Fibroblast of lung (primary cell): Measurements from ENCODE around the gene RASA2. TPM values are rescaled to one million over a fixed set of nuclear protein-coding genes. Genes with fewer than 3 reads are reported as not detected.

ENCODE experiments used
- DNase-seq, 2 donors: peaks; one replicate each; pipeline versions ENCODE4 v3.0.0 to v3.0.0-alpha.2; 2010; ENCODE audit warnings: low read depth in 2 of 2
- H2AFZ ChIP-seq: 2 replicates; pipeline ENCODE4 v1.5.1; 2012; ENCODE audit warnings: low read length, control low read depth, inconsistent platforms
- H3K27ac ChIP-seq: 2 replicates; pipeline ENCODE4 v1.5.1; 2011; ENCODE audit warnings: low read length, control low read depth; ENCODE audit not compliant: insufficient read depth
- H3K27me3 ChIP-seq: 2 replicates; pipeline ENCODE4 v1.5.1; 2011; ENCODE audit warnings: mild to moderate bottlenecking, low read length; ENCODE audit not compliant: control insufficient read depth, insufficient read depth
- H3K36me3 ChIP-seq: 2 replicates; pipeline ENCODE4 v1.5.1; 2011; ENCODE audit warnings: low read length; ENCODE audit not compliant: control insufficient read depth, insufficient read depth
- H3K4me1 ChIP-seq: 2 replicates; pipeline ENCODE4 v1.5.1; 2011; ENCODE audit warnings: low read length; ENCODE audit not compliant: control insufficient read depth, insufficient read depth; ENCODE audit errors: extremely low read depth
- H3K4me2 ChIP-seq: 2 replicates; pipeline ENCODE4 v1.5.1; 2011; ENCODE audit warnings: low read length, control low read depth; ENCODE audit not compliant: insufficient read depth; ENCODE audit errors: extremely low read depth
- H3K4me3 ChIP-seq, 4 experiments: fragments of 200-600 bp in 1 of 4; sonication (generic) in 1 of 4; replicated peaks in 1 of 4; 2 replicates each; pipeline ENCODE4 v1.5.1; 2011 to 2016; ENCODE audit warnings: low read length in 4 of 4, low read depth in 3 of 4, mild to moderate bottlenecking in 3 of 4, control low read depth in 2 of 4, inconsistent platforms in 1 of 4, mixed read lengths in 1 of 4; ENCODE audit not compliant: insufficient read depth in 1 of 4; ENCODE audit errors: control extremely low read depth in 1 of 4
- H3K79me2 ChIP-seq: 2 replicates; pipeline ENCODE4 v1.5.1; 2012; ENCODE audit warnings: mild to moderate bottlenecking, low read length, inconsistent platforms; ENCODE audit not compliant: control insufficient read depth, insufficient read depth
- H3K9ac ChIP-seq: 2 replicates; pipeline ENCODE4 v1.5.1; 2011; ENCODE audit warnings: mild to moderate bottlenecking, low read length, control low read depth; ENCODE audit not compliant: insufficient read depth
- H3K9me3 ChIP-seq: 2 replicates; pipeline ENCODE4 v1.5.1; 2012; ENCODE audit warnings: low read depth, low read length; ENCODE audit not compliant: control insufficient read depth, insufficient read depth
- H4K20me1 ChIP-seq: 2 replicates; pipeline ENCODE4 v1.5.1; 2011; ENCODE audit warnings: low read length; ENCODE audit not compliant: control insufficient read depth, insufficient read depth; ENCODE audit errors: extremely low read depth
- CTCF ChIP-seq, 2 donors: IDR thresholded peaks in 1 of 2; conservative IDR thresholded peaks in 1 of 2; 1 replicate in 1 of 2; 2 replicates in 1 of 2; pipeline ENCODE4 v1.5.1; 2011 to 2012; ENCODE audit warnings: low read length in 2 of 2, control low read depth in 1 of 2, inconsistent platforms in 1 of 2, low read depth in 1 of 2, mild to moderate bottlenecking in 1 of 2
- EZH2 ChIP-seq: IDR thresholded peaks from 2 replicates; pipeline ENCODE4 v1.5.1; 2012; ENCODE audit warnings: low read length, control low read depth, mild to moderate bottlenecking; ENCODE audit errors: missing control alignments
- polyA plus RNA-seq, 2 donors: library from polyadenylated mRNA; depleted of rRNA in 1 of 2; stranded (reverse) in 1 of 2; unstranded in 1 of 2; fragments of >200 nt; gene quantifications; 2 replicates each; pipeline ENCODE4 v1.2.1, GENCODE V29; 2011 to 2012; ENCODE audit warnings: missing spikeins in 1 of 2
- total RNA-seq: library from RNA; depleted of rRNA; stranded (reverse); fragments of >200 nt; gene quantifications from 2 replicates; pipeline ENCODE4 v1.2.1, GENCODE V29; 2014

The RASA2 gene
- total and polyA plus RNA-seq, 2 donors (not counting 1 experiment from before 2014, with no cell fraction given): 10.0 to 11.4 TPM

- Histone ChIP-seq H3K4me1 (peaks cover 5% of the 10 kb centered on the region), H4K20me1 (no peaks in the 10 kb centered on the region), H3K9me3 (no peaks in the 10 kb centered on the region), H3K4me2 (peak overlapping the region; percentile 5), H3K4me3 (no peak overlapping the region), H3K27me3 (no peaks in the 10 kb centered on the region), H2AFZ (no peak overlapping the region), H3K36me3 (peaks cover 5% of the 10 kb centered on the region), H3K9ac (no peak overlapping the region), H3K79me2 (peaks cover 23% of the 10 kb centered on the region), H3K27ac (peak overlapping the region; percentile 37)
- TF ChIP-seq CTCF (conservative IDR thresholded peaks at IDR 0.05 in 1 of 2, IDR thresholded peaks at IDR 0.05 in 1 of 2; ENCODE audit: low read depth in 1 of 2, low read length in 2 of 2) (no peak), EZH2 (no peak)
- DNase-seq: no peak
Observed at GRCh38 chr3:141449424-141449823, 37.4 kb upstream of the RASA2 start.

DNA sequence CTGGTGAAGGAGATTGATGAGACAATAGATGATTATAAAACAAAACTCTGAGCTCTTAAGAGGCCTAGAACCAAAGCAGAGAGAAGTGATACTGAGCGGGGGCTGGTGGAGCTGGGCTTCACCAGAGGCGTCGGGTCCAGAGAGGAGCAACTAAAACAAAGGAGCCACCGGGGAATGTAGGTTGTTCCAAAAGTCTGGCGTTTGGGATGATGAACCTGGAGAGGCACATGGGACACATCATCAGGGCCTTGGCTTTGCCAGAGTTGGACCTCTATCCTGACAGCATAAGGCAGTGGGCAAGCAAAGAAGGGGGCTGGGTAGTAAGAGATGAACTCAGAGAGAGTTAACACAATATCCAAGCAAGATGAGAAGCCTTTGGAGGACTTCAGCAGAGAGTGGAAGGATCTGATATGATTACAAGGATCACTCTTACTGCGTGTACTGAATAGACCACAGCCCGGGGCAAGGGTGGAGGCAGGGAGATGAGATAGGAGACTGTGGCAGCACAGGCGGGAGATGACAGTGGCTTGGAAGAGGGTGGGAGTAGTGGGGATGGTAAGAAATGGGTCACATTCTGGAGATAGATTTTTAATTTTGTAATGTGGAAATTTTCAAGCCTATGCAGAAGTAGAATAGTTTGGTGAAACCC, 36.0 kb upstream of the RASA2 start:
- Histone ChIP-seq H3K4me3 (no peak overlapping the region), H3K4me2 (no peak overlapping the region), H3K27ac (no peak overlapping the region), H2AFZ (no peak overlapping the region), H3K79me2 (peaks cover 10% of the 10 kb centered on the region), H3K27me3 (no peaks in the 10 kb centered on the region), H3K9me3 (no peaks in the 10 kb centered on the region), H3K4me1 (peaks cover 15% of the 10 kb centered on the region), H3K36me3 (no peaks in the 10 kb centered on the region), H3K9ac (no peak overlapping the region), H4K20me1 (no peaks in the 10 kb centered on the region)
- DNase-seq: no peak
- TF ChIP-seq CTCF (conservative IDR thresholded peaks at IDR 0.05 in 1 of 2, IDR thresholded peaks at IDR 0.05 in 1 of 2; ENCODE audit: low read depth in 1 of 2, low read length in 2 of 2) (no peak), EZH2 (no peak)

DNA sequence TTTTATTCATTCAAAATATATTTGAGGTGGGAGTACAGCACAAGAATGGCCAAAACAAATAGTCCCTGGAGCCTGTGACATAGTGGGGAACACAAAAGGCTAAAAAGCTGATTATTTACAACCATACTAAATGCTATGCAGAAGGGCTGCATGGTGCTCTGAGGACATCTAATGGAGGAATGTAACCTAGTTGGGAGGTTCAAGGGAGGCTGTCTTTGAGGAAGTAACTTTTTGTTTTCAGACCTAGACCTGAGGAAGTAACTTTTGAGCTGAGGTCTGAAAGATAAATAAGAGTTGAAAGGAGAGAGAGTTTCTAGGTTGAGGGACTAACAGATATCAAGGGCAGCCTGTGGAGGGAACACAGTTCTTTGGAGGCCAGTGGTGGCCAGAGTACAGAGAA, 34.8 kb upstream of the RASA2 start:
- Histone ChIP-seq H3K4me2 (no peak overlapping the region), H3K4me1 (peaks cover 22% of the 10 kb centered on the region), H2AFZ (no peak overlapping the region), H3K36me3 (no peaks in the 10 kb centered on the region), H3K4me3 (no peak overlapping the region), H4K20me1 (no peaks in the 10 kb centered on the region), H3K27me3 (no peaks in the 10 kb centered on the region), H3K27ac (no peak overlapping the region), H3K9me3 (no peaks in the 10 kb centered on the region), H3K79me2 (peaks cover 2% of the 10 kb centered on the region), H3K9ac (no peak overlapping the region)
- peak; percentile 70 to 78 for TF ChIP-seq CTCF (conservative IDR thresholded peaks at IDR 0.05 in 1 of 2, IDR thresholded peaks at IDR 0.05 in 1 of 2; ENCODE audit: low read depth in 1 of 2, low read length in 2 of 2)
- TF ChIP-seq EZH2: no peak
- peak; percentile 61 to 81 for DNase-seq
